Measurements from ENCODE around the gene NPTN.

NPTN gene

GRCh38 chr15:73517566-73517965, 115.6 kb downstream of the NPTN start:
- DNase-seq = no peak

DNA sequence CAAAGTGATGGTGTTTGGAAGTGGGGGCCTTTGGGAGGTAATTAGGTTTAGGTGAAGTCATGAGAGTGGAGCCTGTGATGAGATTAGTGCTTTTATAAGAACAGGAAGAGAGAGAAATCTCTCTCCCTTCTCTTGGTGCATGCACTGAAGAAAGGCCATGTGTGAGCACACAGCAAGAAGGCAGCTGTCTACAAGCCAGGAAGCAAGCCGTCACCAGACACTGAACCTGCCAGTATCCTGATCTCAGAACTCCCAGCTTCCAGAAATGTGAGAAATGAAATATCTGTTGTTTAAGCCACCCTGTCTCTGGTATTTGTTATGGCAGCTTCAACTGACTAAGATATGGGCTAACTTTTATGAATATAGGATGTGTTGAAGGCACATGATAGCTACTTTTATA, 117.7 kb downstream of the NPTN start:
- no peak for DNase-seq
